GM23338 (cell line): ENCODE data around the gene DCUN1D2. TPM values are rescaled to one million over a fixed set of nuclear protein-coding genes. Genes with fewer than 3 reads are reported as not detected.

Experiments
- ATAC-seq: fragments of 200-7000 bp; cut with Tn5 transposase; 3 replicates; pipeline ENCODE4 v1.9.1; 2020
- DNase-seq: peaks from one replicate; pipeline ENCODE4 v3.0.0-alpha.2; 2015; ENCODE audit warnings: low spot score
- H2AFZ ChIP-seq: fragments of 200-600 bp; sonication (generic); 2 replicates; pipeline ENCODE4 v1.8.0; 2016; ENCODE audit warnings: antibody characterized with exemption, mild to moderate bottlenecking, moderate library complexity
- H3F3A ChIP-seq: fragments of 200-600 bp; sonication (generic); replicated peaks from 2 replicates; pipeline ENCODE4 v1.8.0; 2017; ENCODE audit warnings: antibody characterized with exemption, mixed run types, low read depth
- H3K27ac ChIP-seq: fragments of 200-600 bp; sonication (generic); 2 replicates; pipeline ENCODE4 v1.6.1; 2016; ENCODE audit warnings: low read depth
- H3K27me3 ChIP-seq: fragments of 200-600 bp; sonication (generic); 2 replicates; pipeline ENCODE4 v1.8.0; 2016; ENCODE audit warnings: mild to moderate bottlenecking, mixed run types, moderate library complexity; ENCODE audit not compliant: insufficient read depth
- H3K36me3 ChIP-seq: fragments of 200-600 bp; sonication (generic); 2 replicates; pipeline ENCODE4 v1.8.0; 2016; ENCODE audit warnings: mild to moderate bottlenecking; ENCODE audit not compliant: insufficient read depth
- H3K4me1 ChIP-seq: fragments of 200-600 bp; sonication (generic); 2 replicates; pipeline ENCODE4 v1.8.0; 2016; ENCODE audit warnings: mild to moderate bottlenecking, moderate library complexity; ENCODE audit not compliant: insufficient read depth
- H3K4me2 ChIP-seq: fragments of 200-600 bp; sonication (generic); 2 replicates; pipeline ENCODE4 v1.7.1; 2017; ENCODE audit warnings: mixed run types
- H3K4me3 ChIP-seq: fragments of 200-600 bp; sonication (generic); 2 replicates; pipeline ENCODE4 v1.6.1; 2016; ENCODE audit warnings: mixed run types
- H3K79me2 ChIP-seq: fragments of 200-600 bp; sonication (generic); replicated peaks from 2 replicates; pipeline ENCODE4 v1.8.0; 2017; ENCODE audit warnings: mild to moderate bottlenecking; ENCODE audit not compliant: insufficient read depth
- H3K9me2 ChIP-seq: fragments of 200-600 bp; sonication (generic); 2 replicates; pipeline ENCODE4 v1.8.0; 2017; ENCODE audit not compliant: insufficient read depth
- H4K20me1 ChIP-seq: fragments of 200-600 bp; sonication (generic); replicated peaks from 2 replicates; pipeline ENCODE4 v1.8.0; 2017; ENCODE audit warnings: mild to moderate bottlenecking; ENCODE audit not compliant: insufficient read depth
- H3K27ac Mint-ChIP-seq: 2 replicates; pipeline ENCODE4 v1.8.0; 2020; ENCODE audit warnings: inconsistent platforms, mild to moderate bottlenecking, moderate library complexity, mixed read lengths
- H3K27me3 Mint-ChIP-seq: 3 replicates; pipeline ENCODE4 v1.8.0; 2022; ENCODE audit warnings: low read depth, mild to moderate bottlenecking, moderate library complexity, mixed read lengths, inconsistent platforms; ENCODE audit not compliant: insufficient read depth, poor library complexity
- H3K36me3 Mint-ChIP-seq: 3 replicates; pipeline ENCODE4 v1.8.0; 2021; ENCODE audit warnings: low read depth, mild to moderate bottlenecking, inconsistent platforms, moderate library complexity, mixed read lengths
- H3K4me1 Mint-ChIP-seq: 3 replicates; pipeline ENCODE4 v1.8.0; 2020; ENCODE audit warnings: mild to moderate bottlenecking, inconsistent platforms, mixed read lengths
- H3K4me3 Mint-ChIP-seq: 3 replicates; pipeline ENCODE4 v1.8.0; 2021; ENCODE audit warnings: moderate library complexity, mild to moderate bottlenecking, inconsistent platforms, mixed read lengths
- H3K9me3 Mint-ChIP-seq: 3 replicates; pipeline ENCODE4 v1.8.0; 2020; ENCODE audit warnings: moderate library complexity, mild to moderate bottlenecking, inconsistent platforms, mixed read lengths
- CREB1 ChIP-seq: fragments of 250-450 bp; sonication (Bioruptor Pico); IDR thresholded peaks from 2 replicates; pipeline ENCODE4 v1.5.0; 2020; ENCODE audit warnings: low read depth, mild to moderate bottlenecking, moderate library complexity
- CTCF ChIP-seq, 2 experiments: fragments of 200-600 bp in 1 of 2; sonication (generic) in 1 of 2; conservative IDR thresholded peaks; 2 replicates each; pipeline versions ENCODE4 v1.5.1 to v1.6.1; 2016 to 2017; ENCODE audit warnings: antibody characterized with exemption in 2 of 2, low read depth in 2 of 2, mild to moderate bottlenecking in 2 of 2, moderate library complexity in 1 of 2
- ETS1 ChIP-seq: IDR thresholded peaks from 2 replicates; pipeline ENCODE4 v1.6.1; 2016; ENCODE audit warnings: antibody characterized with exemption
- EZH2 ChIP-seq: fragments of 200-600 bp; sonication (generic); IDR thresholded peaks from one replicate; pipeline ENCODE4 v1.8.0; 2017; ENCODE audit warnings: antibody characterized with exemption, mild to moderate bottlenecking, low read depth; ENCODE audit not compliant: unreplicated experiment
- EZH2phosphoT487 ChIP-seq: fragments of 200-600 bp; sonication (generic); IDR thresholded peaks from one replicate; pipeline ENCODE4 v1.8.1; 2018; ENCODE audit warnings: antibody characterized with exemption; ENCODE audit not compliant: unreplicated experiment
- NANOG ChIP-seq: IDR thresholded peaks from 2 replicates; pipeline ENCODE4 v1.6.1; 2016; ENCODE audit warnings: antibody characterized with exemption, borderline replicate concordance
- POLR2AphosphoS5 ChIP-seq: IDR thresholded peaks from 2 replicates; pipeline ENCODE4 v1.6.1; 2016; ENCODE audit warnings: antibody characterized with exemption, low read depth
- REST ChIP-seq: IDR thresholded peaks from one replicate; pipeline ENCODE4 v1.6.1; 2018; ENCODE audit warnings: antibody characterized with exemption; ENCODE audit not compliant: unreplicated experiment
- STAT1 ChIP-seq: IDR thresholded peaks from one replicate; pipeline ENCODE4 v1.6.1; 2016; ENCODE audit warnings: antibody characterized with exemption; ENCODE audit not compliant: unreplicated experiment
- ZNF114 ChIP-seq: fragments of 250-450 bp; sonication (Bioruptor Pico); IDR thresholded peaks from 2 replicates; pipeline ENCODE4 v1.5.0; 2020; ENCODE audit warnings: mild to moderate bottlenecking, moderate library complexity
- ZNF331 ChIP-seq: fragments of 250-450 bp; sonication (Bioruptor Pico); IDR thresholded peaks from 2 replicates; pipeline ENCODE4 v1.5.0; 2020; ENCODE audit warnings: low read depth, mild to moderate bottlenecking, moderate library complexity
- polyA plus RNA-seq: library from polyadenylated mRNA; unstranded; fragments of >200 nt; fragmentation: Nextera tagmentation; extraction: Ambion mirVana; gene quantifications from 2 replicates; pipeline ENCODE4 v1.2.1, GENCODE V29; 2016
- total RNA-seq: library from RNA; depleted of rRNA; stranded (reverse); fragments of >200 nt; shearing (Covaris generic); gene quantifications from 2 replicates; pipeline ENCODE4 v1.2.3, GENCODE V29; 2014
- TF ChIP-seq, protein P1 (sequence below): fragments of 250-450 bp; sonication (Bioruptor Pico); IDR thresholded peaks from 2 replicates; pipeline ENCODE4 v1.5.0; 2020; ENCODE audit warnings: mild to moderate bottlenecking, moderate library complexity

The DCUN1D2 gene
- total and polyA plus RNA-seq, 2 experiments from 2014 or later, result 12.3 to 38.0 TPM

DNA sequence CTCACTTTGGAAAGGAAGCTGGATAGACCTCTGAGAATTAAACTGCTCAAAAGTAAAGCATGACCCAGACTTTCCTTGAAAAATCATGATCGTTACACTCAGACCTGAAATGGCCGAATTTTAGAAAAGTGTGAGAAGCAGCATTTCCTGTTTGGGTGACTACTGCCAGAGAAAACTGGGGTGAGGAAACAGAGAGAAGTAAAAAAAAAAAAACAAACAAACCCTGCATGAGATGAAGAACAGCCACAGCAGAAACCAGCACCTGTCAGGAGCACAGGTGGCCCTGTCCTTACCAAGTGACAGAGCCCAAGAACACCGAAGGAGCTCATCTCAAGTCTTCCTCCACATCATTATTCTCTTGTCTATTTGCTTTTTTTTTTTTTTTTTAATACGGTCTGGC, 25.2 kb downstream of the DCUN1D2 start:
- H3K9me3 Mint-ChIP-seq, result no peaks in the 10 kb centered on the region
- no peak for ATAC-seq

More for the DNA sequence above, 25.2 kb downstream of the DCUN1D2 start:
- DNase-seq, result no peak
- Histone ChIP-seq H4K20me1 (peaks cover 17% of the 10 kb centered on the region), H2AFZ (no peak overlapping the region), H3K79me2 (peaks cover 38% of the 10 kb centered on the region), H3K9me2 (no peaks in the 10 kb centered on the region), H3K4me2 (no peak overlapping the region), H3K4me3 (no peak overlapping the region), H3K4me1 (peaks cover 12% of the 10 kb centered on the region), H3K36me3 (peaks cover 15% of the 10 kb centered on the region), H3F3A (peaks cover 9% of the 10 kb centered on the region; the same call in 1 of the 2 replicates), H3K27me3 (no peaks in the 10 kb centered on the region), H3K27ac (no peak overlapping the region)
- TF ChIP-seq CREB1 (CRISPR knock-in tag), result no peak
- TF ChIP-seq NANOG, result no peak
- TF ChIP-seq EZH2phosphoT487, result no peak
- TF ChIP-seq ETS1, result no peak
- TF ChIP-seq POLR2AphosphoS5, result no peak
- TF ChIP-seq EZH2, result no peak
- TF ChIP-seq CTCF (conservative IDR thresholded peaks at IDR 0.05; ENCODE audit: low read depth in 2 of 2), result no peak
- no peak for TF ChIP-seq ZNF331 (CRISPR knock-in tag)
- no peak for TF ChIP-seq ZNF114 (CRISPR knock-in tag)
- no peak for TF ChIP-seq STAT1
- TF ChIP-seq, protein P1, sequence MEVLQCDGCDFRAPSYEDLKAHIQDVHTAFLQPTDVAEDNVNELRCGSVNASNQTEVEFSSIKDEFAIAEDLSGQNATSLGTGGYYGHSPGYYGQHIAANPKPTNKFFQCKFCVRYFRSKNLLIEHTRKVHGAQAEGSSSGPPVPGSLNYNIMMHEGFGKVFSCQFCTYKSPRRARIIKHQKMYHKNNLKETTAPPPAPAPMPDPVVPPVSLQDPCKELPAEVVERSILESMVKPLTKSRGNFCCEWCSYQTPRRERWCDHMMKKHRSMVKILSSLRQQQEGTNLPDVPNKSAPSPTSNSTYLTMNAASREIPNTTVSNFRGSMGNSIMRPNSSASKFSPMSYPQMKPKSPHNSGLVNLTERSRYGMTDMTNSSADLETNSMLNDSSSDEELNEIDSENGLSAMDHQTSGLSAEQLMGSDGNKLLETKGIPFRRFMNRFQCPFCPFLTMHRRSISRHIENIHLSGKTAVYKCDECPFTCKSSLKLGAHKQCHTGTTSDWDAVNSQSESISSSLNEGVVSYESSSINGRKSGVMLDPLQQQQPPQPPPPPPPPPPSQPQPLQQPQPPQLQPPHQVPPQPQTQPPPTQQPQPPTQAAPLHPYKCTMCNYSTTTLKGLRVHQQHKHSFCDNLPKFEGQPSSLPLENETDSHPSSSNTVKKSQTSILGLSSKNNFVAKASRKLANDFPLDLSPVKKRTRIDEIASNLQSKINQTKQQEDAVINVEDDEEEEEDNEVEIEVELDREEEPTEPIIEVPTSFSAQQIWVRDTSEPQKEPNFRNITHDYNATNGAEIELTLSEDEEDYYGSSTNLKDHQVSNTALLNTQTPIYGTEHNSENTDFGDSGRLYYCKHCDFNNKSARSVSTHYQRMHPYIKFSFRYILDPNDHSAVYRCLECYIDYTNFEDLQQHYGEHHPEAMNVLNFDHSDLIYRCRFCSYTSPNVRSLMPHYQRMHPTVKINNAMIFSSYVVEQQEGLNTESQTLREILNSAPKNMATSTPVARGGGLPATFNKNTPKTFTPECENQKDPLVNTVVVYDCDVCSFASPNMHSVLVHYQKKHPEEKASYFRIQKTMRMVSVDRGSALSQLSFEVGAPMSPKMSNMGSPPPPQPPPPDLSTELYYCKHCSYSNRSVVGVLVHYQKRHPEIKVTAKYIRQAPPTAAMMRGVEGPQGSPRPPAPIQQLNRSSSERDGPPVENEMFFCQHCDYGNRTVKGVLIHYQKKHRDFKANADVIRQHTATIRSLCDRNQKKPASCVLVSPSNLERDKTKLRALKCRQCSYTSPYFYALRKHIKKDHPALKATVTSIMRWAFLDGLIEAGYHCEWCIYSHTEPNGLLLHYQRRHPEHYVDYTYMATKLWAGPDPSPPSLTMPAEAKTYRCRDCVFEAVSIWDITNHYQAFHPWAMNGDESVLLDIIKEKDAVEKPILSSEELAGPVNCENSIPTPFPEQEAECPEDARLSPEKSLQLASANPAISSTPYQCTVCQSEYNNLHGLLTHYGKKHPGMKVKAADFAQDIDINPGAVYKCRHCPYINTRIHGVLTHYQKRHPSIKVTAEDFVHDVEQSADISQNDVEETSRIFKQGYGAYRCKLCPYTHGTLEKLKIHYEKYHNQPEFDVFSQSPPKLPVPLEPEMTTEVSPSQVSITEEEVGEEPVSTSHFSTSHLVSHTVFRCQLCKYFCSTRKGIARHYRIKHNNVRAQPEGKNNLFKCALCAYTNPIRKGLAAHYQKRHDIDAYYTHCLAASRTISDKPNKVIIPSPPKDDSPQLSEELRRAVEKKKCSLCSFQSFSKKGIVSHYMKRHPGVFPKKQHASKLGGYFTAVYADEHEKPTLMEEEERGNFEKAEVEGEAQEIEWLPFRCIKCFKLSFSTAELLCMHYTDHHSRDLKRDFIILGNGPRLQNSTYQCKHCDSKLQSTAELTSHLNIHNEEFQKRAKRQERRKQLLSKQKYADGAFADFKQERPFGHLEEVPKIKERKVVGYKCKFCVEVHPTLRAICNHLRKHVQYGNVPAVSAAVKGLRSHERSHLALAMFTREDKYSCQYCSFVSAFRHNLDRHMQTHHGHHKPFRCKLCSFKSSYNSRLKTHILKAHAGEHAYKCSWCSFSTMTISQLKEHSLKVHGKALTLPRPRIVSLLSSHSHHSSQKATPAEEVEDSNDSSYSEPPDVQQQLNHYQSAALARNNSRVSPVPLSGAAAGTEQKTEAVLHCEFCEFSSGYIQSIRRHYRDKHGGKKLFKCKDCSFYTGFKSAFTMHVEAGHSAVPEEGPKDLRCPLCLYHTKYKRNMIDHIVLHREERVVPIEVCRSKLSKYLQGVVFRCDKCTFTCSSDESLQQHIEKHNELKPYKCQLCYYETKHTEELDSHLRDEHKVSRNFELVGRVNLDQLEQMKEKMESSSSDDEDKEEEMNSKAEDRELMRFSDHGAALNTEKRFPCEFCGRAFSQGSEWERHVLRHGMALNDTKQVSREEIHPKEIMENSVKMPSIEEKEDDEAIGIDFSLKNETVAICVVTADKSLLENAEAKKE (CRISPR knock-in tag), result no peak
- no peak for TF ChIP-seq REST
- Mint-ChIP-seq H3K27me3 (peaks cover 6% of the 10 kb centered on the region), H3K4me3 (no peak overlapping the region), H3K36me3 (peaks cover 45% of the 10 kb centered on the region), H3K4me1 (peaks cover 14% of the 10 kb centered on the region), H3K27ac (no peak overlapping the region)
